Prostate gland (tissue), 2 donors: ENCODE results near the gene IFT81. TPM values are rescaled to one million over a fixed set of nuclear protein-coding genes. Genes with fewer than 3 reads are reported as not detected.
A peak's percentile ranks its signal among the peaks of the same experiment; 100 is the strongest.

ENCODE experiments used
- DNase-seq: peaks from one replicate; pipeline ENCODE4 v3.0.0-alpha.2; 2019; ENCODE audit warnings: low spot score
- H3K27ac ChIP-seq, 2 donors: fragments of 200-600 bp; sonication (generic); 2 replicates each; pipeline ENCODE4 v1.5.1; 2017 to 2019
- H3K27me3 ChIP-seq: fragments of 200-600 bp; sonication (generic); replicated peaks from 2 replicates; pipeline ENCODE4 v1.5.1; 2019; ENCODE audit not compliant: insufficient read depth
- H3K36me3 ChIP-seq, 2 donors: fragments of 200-600 bp; sonication (generic); 1 replicate in 1 of 2; 2 replicates in 1 of 2; pipeline versions ENCODE4 v1.5.1 to v1.8.1; 2017 to 2019
- H3K4me1 ChIP-seq: fragments of 200-600 bp; sonication (generic); replicated peaks from 2 replicates; pipeline ENCODE4 v1.5.1; 2019
- H3K4me3 ChIP-seq, 2 donors: fragments of 200-600 bp; sonication (generic); 2 replicates each; pipeline ENCODE4 v1.5.1; 2017 to 2019
- H3K9me3 ChIP-seq: fragments of 200-600 bp; sonication (generic); 2 replicates; pipeline ENCODE4 v1.5.1; 2017
- CTCF ChIP-seq, 4 experiments: fragments of 200-600 bp in 2 of 4; fragments of 450-650 bp in 2 of 4; sonication (generic) in 2 of 4; IDR thresholded peaks; 1 replicate in 3 of 4; 2 replicates in 1 of 4; pipeline ENCODE4 v1.5.1; 2016 to 2019; ENCODE audit warnings: antibody characterized with exemption in 4 of 4, mild to moderate bottlenecking in 2 of 4, moderate library complexity in 2 of 4
- POLR2A ChIP-seq: fragments of 450-650 bp; IDR thresholded peaks from one replicate; pipeline ENCODE4 v1.6.1; 2016; ENCODE audit warnings: antibody characterized with exemption, mild to moderate bottlenecking
- POLR2AphosphoS5 ChIP-seq: sonication (generic); formaldehyde crosslinking; IDR thresholded peaks from one replicate; pipeline ENCODE4 v1.6.1; 2017; ENCODE audit warnings: antibody characterized with exemption
- WGBS: methylation state at CpG from one replicate; pipeline ENCODE4 v1.1.5; 2018; 5-methylcytosine and 5-hydroxymethylcytosine counted together
- intact Hi-C: fragments of 100-400 bp; cut with DNase I; formaldehyde crosslinking; loops from one replicate; pipeline ENCODE4 v1.14.2; 2022
- total RNA-seq, 2 donors: library from RNA; depleted of rRNA; stranded (reverse); fragments of >200 nt; gene quantifications; one replicate each; pipeline ENCODE4 v1.1.0, GENCODE V29; 2016

IFT81 gene
- total RNA-seq, 2 donors from 2014 or later, result 11.2 to 16.1 TPM

GRCh38 chr12:110123919-110124268, 263 bp upstream of the IFT81 start:
- intact Hi-C loops, result loop anchor here (5.0 kb wide), 1 partner anchor 98 kb away; no protein-coding TSS in a partner anchor
- Histone ChIP-seq H3K36me3 (no peaks in the 10 kb centered on the region), H3K9me3 (no peaks in the 10 kb centered on the region), H3K4me1 (peaks cover 2% of the 10 kb centered on the region), H3K27ac (no peak overlapping the region), H3K4me3 (peak overlapping the region in 1 of 2 donors; percentile 98), H3K27me3 (no peaks in the 10 kb centered on the region)
- TF ChIP-seq POLR2AphosphoS5, result no peak
- TF ChIP-seq CTCF (IDR thresholded peaks at IDR 0.05), result no peak
- TF ChIP-seq POLR2A, result no peak
- no peak for DNase-seq
- 7% methylated on average over 17 of the region's 32 CpGs for WGBS

- H3K27ac ChIP-seq, result no peak overlapping the region
- peaks cover 0 to 1% of the 10 kb centered on the region in 2 donors for H3K36me3 ChIP-seq
- peaks cover 2% of the 10 kb centered on the region for H3K4me1 ChIP-seq
- DNase-seq, result no peak
- no peaks in the 10 kb centered on the region for H3K27me3 ChIP-seq
- no peaks in the 10 kb centered on the region for H3K9me3 ChIP-seq
- whole genome bisulfite sequencing, result 75% methylated on average over 3 of the region's 3 CpGs
- no peak overlapping the region for H3K4me3 ChIP-seq
- intact Hi-C loops, result no loop called here
- TF ChIP-seq POLR2A (no peak), POLR2AphosphoS5 (no peak), CTCF (IDR thresholded peaks at IDR 0.05) (no peak)
Observed at GRCh38 chr12:110126557-110126956, 2.4 kb downstream of the IFT81 start.

GRCh38 chr12:110134691-110135411, 10.7 kb downstream of the IFT81 start:
- H3K4me3 ChIP-seq, result no peak overlapping the region
- DNase-seq, result no peak
- intact Hi-C loops, result no loop called here
- peaks cover 0 to 3% of the 10 kb centered on the region in 2 donors for H3K36me3 ChIP-seq
- 22% methylated on average over 2 of the region's 2 CpGs for WGBS
- no peaks in the 10 kb centered on the region for H3K9me3 ChIP-seq
- H3K27me3 ChIP-seq, result no peaks in the 10 kb centered on the region
- no peak for TF ChIP-seq CTCF (IDR thresholded peaks at IDR 0.05)
- TF ChIP-seq POLR2A, result no peak
- TF ChIP-seq POLR2AphosphoS5, result peak; percentile 24
- peak overlapping the region in 1 of 2 donors; percentile 21 for H3K27ac ChIP-seq
- no peaks in the 10 kb centered on the region for H3K4me1 ChIP-seq

GRCh38 chr12:110135806-110136205, 11.6 kb downstream of the IFT81 start:
- Histone ChIP-seq H3K27ac (peak overlapping the region in 1 of 2 donors; percentile 21), H3K36me3 (peaks cover 0 to 3% of the 10 kb centered on the region in 2 donors), H3K27me3 (no peaks in the 10 kb centered on the region), H3K4me3 (no peak overlapping the region), H3K9me3 (no peaks in the 10 kb centered on the region), H3K4me1 (no peaks in the 10 kb centered on the region)
- 69% methylated on average over 2 of the region's 2 CpGs for WGBS
- intact Hi-C loops, result no loop called here
- TF ChIP-seq POLR2A (no peak), POLR2AphosphoS5 (no peak), CTCF (IDR thresholded peaks at IDR 0.05) (no peak)
- DNase-seq, result no peak

GRCh38 chr12:110137786-110138185, 13.6 kb downstream of the IFT81 start:
- no peaks in the 10 kb centered on the region for H3K36me3 ChIP-seq
- WGBS, result 88% methylated on average over 3 of the region's 3 CpGs
- no peak for DNase-seq
- no peak overlapping the region for H3K4me3 ChIP-seq
- H3K27me3 ChIP-seq, result no peaks in the 10 kb centered on the region
- intact Hi-C loops, result no loop called here
- no peak overlapping the region for H3K27ac ChIP-seq
- TF ChIP-seq POLR2A (no peak), POLR2AphosphoS5 (no peak), CTCF (IDR thresholded peaks at IDR 0.05) (no peak)
- no peaks in the 10 kb centered on the region for H3K4me1 ChIP-seq
- no peaks in the 10 kb centered on the region for H3K9me3 ChIP-seq
